Tibial nerve (tissue), 4 donors: ENCODE results near the gene UBIAD1. TPM values are rescaled to one million over a fixed set of nuclear protein-coding genes. Genes with fewer than 3 reads are reported as not detected.

Source experiments
- DNase-seq, 2 donors: peaks; one replicate each; pipeline ENCODE4 v3.0.0-alpha.2; 2019; ENCODE audit warnings: low spot score in 2 of 2
- H3K27ac ChIP-seq, 4 donors: fragments of 200-600 bp; sonication (generic) in 3 of 4; one replicate each; pipeline ENCODE4 v1.5.1; 2017 to 2019; ENCODE audit warnings: mild to moderate bottlenecking in 1 of 4
- H3K27me3 ChIP-seq, 2 donors: fragments of 200-600 bp; sonication (generic) in 1 of 2; one replicate each; pipeline versions ENCODE4 v1.5.1 to v1.6.0; 2017 to 2019
- H3K36me3 ChIP-seq, 3 donors: fragments of 200-600 bp; sonication (generic); one replicate each; pipeline ENCODE4 v1.5.1; 2018 to 2019
- H3K4me1 ChIP-seq, 4 donors: fragments of 200-600 bp; sonication (generic) in 3 of 4; one replicate each; pipeline ENCODE4 v1.5.1; 2017 to 2019
- H3K4me3 ChIP-seq, 4 donors: fragments of 200-600 bp; sonication (generic) in 3 of 4; one replicate each; pipeline ENCODE4 v1.5.1; 2017 to 2019; ENCODE audit warnings: mild to moderate bottlenecking in 1 of 4, moderate library complexity in 1 of 4
- H3K9me3 ChIP-seq, 4 donors: fragments of 200-600 bp; sonication (generic) in 3 of 4; one replicate each; pipeline ENCODE4 v1.5.1; 2017 to 2019
- CTCF ChIP-seq, 5 experiments: fragments of 200-600 bp in 3 of 5; fragments of 450-650 bp in 2 of 5; sonication (generic) in 3 of 5; IDR thresholded peaks; one replicate each; pipeline ENCODE4 v1.5.1; 2016 to 2019; ENCODE audit warnings: antibody characterized with exemption in 5 of 5, mild to moderate bottlenecking in 3 of 5, moderate library complexity in 2 of 5
- EP300 ChIP-seq, 2 donors: sonication (generic); formaldehyde crosslinking; IDR thresholded peaks; one replicate each; pipeline ENCODE4 v1.6.1; 2017; ENCODE audit warnings: antibody characterized with exemption in 2 of 2, mild to moderate bottlenecking in 1 of 2
- POLR2A ChIP-seq, 2 donors: fragments of 450-650 bp; IDR thresholded peaks; one replicate each; pipeline ENCODE4 v1.6.1; 2017; ENCODE audit warnings: antibody characterized with exemption in 2 of 2, mild to moderate bottlenecking in 2 of 2, moderate library complexity in 2 of 2
- WGBS, 2 donors: methylation state at CpG; one replicate each; pipeline ENCODE4 v1.1.5; 2018; 5-methylcytosine and 5-hydroxymethylcytosine counted together
- small RNA-seq: library from RNA; depleted of rRNA; stranded (forward); fragments of <200 nt; gene quantifications from one replicate; pipeline ENCODE3, GENCODE V24; 2016
- total RNA-seq, 4 donors: library from RNA; depleted of rRNA; stranded (reverse); fragments of >200 nt; gene quantifications; one replicate each; pipeline ENCODE4 v1.1.0, GENCODE V29; 2016

Gene UBIAD1
- total RNA-seq, 4 donors from 2014 or later, result 8.7 to 23.7 (median 17.5) TPM

- Histone ChIP-seq H3K27me3 (peaks cover 0 to 37% of the 10 kb centered on the region in 2 donors), H3K4me3 (no peak overlapping the region), H3K4me1 (peaks cover 0 to 7% (median 0%) of the 10 kb centered on the region in 4 donors), H3K27ac (no peak overlapping the region), H3K9me3 (no peaks in the 10 kb centered on the region), H3K36me3 (no peaks in the 10 kb centered on the region)
- WGBS, 2 donors, result 55% methylated on average over 13 of the region's 13 CpGs
- TF ChIP-seq POLR2A (IDR thresholded peaks at IDR 0.05), result no peak
- no peak for TF ChIP-seq EP300 (IDR thresholded peaks at IDR 0.05)
- no peak for TF ChIP-seq CTCF (IDR thresholded peaks at IDR 0.05)
- DNase-seq, result no peak
These were observed 61.3 kb downstream of the UBIAD1 start for GRCh38 chr1:11334261-11334804.

- WGBS, 2 donors, result 85 to 91% methylated on average over 5 to 6 of the region's 7 CpGs
- Histone ChIP-seq H3K4me3 (no peak overlapping the region), H3K36me3 (no peaks in the 10 kb centered on the region), H3K4me1 (peaks cover 0 to 11% (median 0%) of the 10 kb centered on the region in 4 donors), H3K9me3 (no peaks in the 10 kb centered on the region), H3K27ac (no peak overlapping the region), H3K27me3 (peaks cover 0 to 40% of the 10 kb centered on the region in 2 donors)
- TF ChIP-seq CTCF (IDR thresholded peaks at IDR 0.05) (no peak), POLR2A (IDR thresholded peaks at IDR 0.05) (no peak), EP300 (IDR thresholded peaks at IDR 0.05) (no peak)
- no peak for DNase-seq
These were observed 61.8 kb downstream of the UBIAD1 start for GRCh38 chr1:11334821-11335220.

- no peak overlapping the region for H3K4me3 ChIP-seq
- H3K9me3 ChIP-seq, result no peaks in the 10 kb centered on the region
- DNase-seq, result no peak
- H3K27ac ChIP-seq, result no peak overlapping the region
- 77 to 93% methylated on average over 4 to 7 of the region's 7 CpGs for WGBS, 2 donors
- H3K4me1 ChIP-seq, result peaks cover 0 to 15% (median 0%) of the 10 kb centered on the region in 4 donors
- peaks cover 0 to 47% of the 10 kb centered on the region in 2 donors for H3K27me3 ChIP-seq
- no peaks in the 10 kb centered on the region for H3K36me3 ChIP-seq
- no peak for TF ChIP-seq POLR2A (IDR thresholded peaks at IDR 0.05)
- TF ChIP-seq CTCF (IDR thresholded peaks at IDR 0.05), result no peak
- no peak for TF ChIP-seq EP300 (IDR thresholded peaks at IDR 0.05)
These were observed 62.5 kb downstream of the UBIAD1 start for GRCh38 chr1:11335417-11336056.

DNA sequence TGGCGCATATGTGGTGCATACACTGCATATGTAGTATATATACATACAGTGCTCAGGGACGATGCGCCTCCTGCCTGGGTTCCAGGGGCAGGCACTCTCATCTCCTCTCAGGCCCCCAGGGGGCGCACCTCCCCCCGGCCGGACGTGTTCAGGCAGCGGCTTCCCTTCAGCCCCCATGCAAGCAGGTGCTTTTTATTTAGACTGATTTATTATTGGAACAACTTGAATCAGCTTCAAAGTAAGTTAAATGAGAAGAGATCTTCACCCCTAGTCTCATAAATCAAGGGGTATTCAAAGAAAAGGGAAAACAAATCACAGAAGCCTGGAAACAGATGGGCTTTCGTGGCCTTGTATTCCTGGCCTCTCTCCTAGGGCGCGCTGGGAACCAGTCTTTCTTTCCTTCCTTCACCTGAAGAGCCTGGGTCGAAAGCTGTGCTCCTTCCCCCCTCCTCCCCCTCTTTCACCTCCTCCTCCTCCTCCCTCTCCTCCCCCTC is 64.6 kb downstream of the UBIAD1 start:
- peak in 1 of 2 donors; percentile 14 for DNase-seq
- Histone ChIP-seq H3K4me3 (no peak overlapping the region), H3K36me3 (no peaks in the 10 kb centered on the region), H3K27me3 (peaks cover 0 to 67% of the 10 kb centered on the region in 2 donors), H3K9me3 (no peaks in the 10 kb centered on the region), H3K4me1 (peaks cover 0 to 15% (median 0%) of the 10 kb centered on the region in 4 donors), H3K27ac (no peak overlapping the region)
- TF ChIP-seq CTCF (IDR thresholded peaks at IDR 0.05) (peak; percentile 21 to 44 (median 38)), EP300 (IDR thresholded peaks at IDR 0.05) (no peak), POLR2A (IDR thresholded peaks at IDR 0.05) (no peak)
- WGBS, 2 donors, result 22 to 32% methylated on average over 12 of the region's 12 CpGs

Small RNA genes within 50 kb of the gene (small RNA-seq; reads per million reads assigned to genes)
- gene RNU6-291P (not detected), gene RPL39P6 (not detected)

Other genes starting within 250 kb of the UBIAD1 start
- not detected for gene MASP2, start 226.0 kb upstream of the UBIAD1 start, total RNA-seq
- 100 to 1,000 TPM in 2 of 4 donors, 10 to 100 TPM in 2; 66.2 to 210 (median 87.4) TPM for gene SRM, start 213.2 kb upstream of the UBIAD1 start, total RNA-seq
- gene EXOSC10, start 173.3 kb upstream of the UBIAD1 start, total RNA-seq, result 100 to 1,000 TPM in 3 of 4 donors, 10 to 100 TPM in 1; 96.1 to 181 (median 127) TPM
- gene ANGPTL7, start 83.8 kb upstream of the UBIAD1 start, total RNA-seq, result 1,000 to 10,000 TPM; 1,094 to 2,140 (median 1,213) TPM
- gene MTOR, start 10.6 kb upstream of the UBIAD1 start, total RNA-seq, result 10 to 100 TPM; 40.4 to 51.4 (median 49.6) TPM
- gene DISP3, start 206.0 kb downstream of the UBIAD1 start, total RNA-seq, result under 1 TPM in 1 of 4 donors, not detected in 3; 0.59 TPM